Measurements from ENCODE around the gene MYO3B. TPM values are rescaled to one million over a fixed set of nuclear protein-coding genes. Genes with fewer than 3 reads are reported as not detected.

The MYO3B gene
- total RNA-seq, 1 experiment from 2014 or later = 0.63 TPM

DNA sequence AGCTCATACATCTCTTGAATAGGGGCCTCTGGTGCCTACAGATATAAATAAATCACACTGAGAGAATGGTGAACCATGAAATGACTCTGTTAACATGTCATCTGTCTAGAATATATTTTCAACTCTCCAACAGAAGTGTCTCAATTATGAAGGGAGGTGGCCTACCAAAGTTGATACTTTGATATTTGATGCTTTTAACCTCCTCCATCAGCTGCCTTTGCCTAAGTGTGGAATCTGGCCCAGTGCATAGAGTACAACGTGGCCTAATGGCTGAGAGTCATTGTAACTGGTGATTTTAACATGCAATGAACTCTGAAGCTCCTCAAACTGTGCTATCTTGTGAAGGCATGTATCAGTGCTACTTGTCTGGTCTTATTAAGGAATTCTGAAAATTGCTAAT lies 93.4 kb downstream of the MYO3B start:
- no peaks in the 10 kb centered on the region for H3K36me3 Mint-ChIP-seq (ENCODE audit: insufficient read depth in 1 of 3, low read depth in 3 of 3)
- no peak overlapping the region for H2BK20ac ChIP-seq (ENCODE audit: low read depth, low read length, poor library complexity, severe bottlenecking)
- H3K4ac ChIP-seq (ENCODE audit: low read depth, low read length) = no peak overlapping the region

More for the DNA sequence above, 93.4 kb downstream of the MYO3B start:
- Histone ChIP-seq H3K27ac (ENCODE audit: insufficient read length, low read depth, low read length) (no peak overlapping the region), H4K8ac (replicated peaks; ENCODE audit: insufficient read length, low read depth, low read length) (no peak overlapping the region), H3K4me1 (ENCODE audit: insufficient read depth, low read length) (no peaks in the 10 kb centered on the region), H3K14ac (ENCODE audit: insufficient read depth, low read length) (no peak overlapping the region), H3K9me3 (ENCODE audit: control insufficient read depth, low read depth, low read length) (no peaks in the 10 kb centered on the region), H4K20me1 (ENCODE audit: control insufficient read depth, insufficient read depth, insufficient read length) (no peaks in the 10 kb centered on the region), H2AK5ac (ENCODE audit: insufficient read length, low read length) (no peak overlapping the region), H3K56ac (ENCODE audit: insufficient read length, low read depth, low read length) (no peak overlapping the region), H2BK15ac (ENCODE audit: low read depth, low read length) (no peak overlapping the region), H4K91ac (ENCODE audit: insufficient read length, low read depth, low read length) (no peak overlapping the region), H3K23ac (ENCODE audit: insufficient read length, low read depth, low read length) (no peak overlapping the region), H3K79me2 (ENCODE audit: insufficient read depth, low read length) (no peaks in the 10 kb centered on the region), H3K79me1 (ENCODE audit: insufficient read depth, low read depth, low read length, poor library complexity, severe bottlenecking) (no peaks in the 10 kb centered on the region), H2BK12ac (ENCODE audit: insufficient read length, low read depth, low read length) (no peak overlapping the region), H3K27me3 (ENCODE audit: insufficient read depth, low read length) (no peaks in the 10 kb centered on the region), H3T11ph (ENCODE audit: low read length) (no peak overlapping the region), H2BK5ac (ENCODE audit: insufficient read length, low read length) (no peak overlapping the region), H4K5ac (ENCODE audit: insufficient read length, low read depth, low read length) (no peak overlapping the region), H3K4me2 (ENCODE audit: insufficient read depth, insufficient read length, low read length) (no peak overlapping the region), H3K18ac (ENCODE audit: insufficient read length, low read depth, low read length) (no peak overlapping the region), H3K9ac (ENCODE audit: extremely low read depth, insufficient read length, low read length) (no peak overlapping the region), H3K23me2 (ENCODE audit: insufficient read length, low read depth, low read length, poor library complexity, severe bottlenecking) (no peaks in the 10 kb centered on the region), H2BK120ac (ENCODE audit: low read depth, low read length, poor library complexity, severe bottlenecking) (no peak overlapping the region), H2AFZ (ENCODE audit: low read length) (no peak overlapping the region)
- H3K27ac Mint-ChIP-seq = no peak overlapping the region
- no peaks in the 10 kb centered on the region for H3K4me1 Mint-ChIP-seq
- no CpG with 5 or more reads among the region's 1 CpG for WGBS (ENCODE audit: extremely low coverage, insufficient read length, low lambda C conversion rate)
- DNase-seq = no peak
- H3K27me3 Mint-ChIP-seq (ENCODE audit: low read depth) = peaks cover 1% of the 10 kb centered on the region; the same call in 1 of the 2 replicates
- H3K4me3 Mint-ChIP-seq = no peak overlapping the region
- no peaks in the 10 kb centered on the region for H3K9me3 Mint-ChIP-seq
- TF ChIP-seq, protein P1, sequence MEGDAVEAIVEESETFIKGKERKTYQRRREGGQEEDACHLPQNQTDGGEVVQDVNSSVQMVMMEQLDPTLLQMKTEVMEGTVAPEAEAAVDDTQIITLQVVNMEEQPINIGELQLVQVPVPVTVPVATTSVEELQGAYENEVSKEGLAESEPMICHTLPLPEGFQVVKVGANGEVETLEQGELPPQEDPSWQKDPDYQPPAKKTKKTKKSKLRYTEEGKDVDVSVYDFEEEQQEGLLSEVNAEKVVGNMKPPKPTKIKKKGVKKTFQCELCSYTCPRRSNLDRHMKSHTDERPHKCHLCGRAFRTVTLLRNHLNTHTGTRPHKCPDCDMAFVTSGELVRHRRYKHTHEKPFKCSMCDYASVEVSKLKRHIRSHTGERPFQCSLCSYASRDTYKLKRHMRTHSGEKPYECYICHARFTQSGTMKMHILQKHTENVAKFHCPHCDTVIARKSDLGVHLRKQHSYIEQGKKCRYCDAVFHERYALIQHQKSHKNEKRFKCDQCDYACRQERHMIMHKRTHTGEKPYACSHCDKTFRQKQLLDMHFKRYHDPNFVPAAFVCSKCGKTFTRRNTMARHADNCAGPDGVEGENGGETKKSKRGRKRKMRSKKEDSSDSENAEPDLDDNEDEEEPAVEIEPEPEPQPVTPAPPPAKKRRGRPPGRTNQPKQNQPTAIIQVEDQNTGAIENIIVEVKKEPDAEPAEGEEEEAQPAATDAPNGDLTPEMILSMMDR (conservative IDR thresholded peaks at IDR 0.05) = no peak

All from H9 (cell line).